Gastrocnemius medialis (tissue), 4 donors: ENCODE measurements around the gene RAB4B.

Experiments
- POLR2A ChIP-seq, 2 donors: fragments of 450-650 bp; IDR thresholded peaks; one replicate each; pipeline ENCODE4 v1.6.1; 2017; ENCODE audit warnings: antibody characterized with exemption in 2 of 2, mild to moderate bottlenecking in 2 of 2, moderate library complexity in 2 of 2
- TF ChIP-seq, protein P1 (sequence below), 5 experiments: fragments of 450-650 bp in 3 of 5; fragments of 200-600 bp in 2 of 5; sonication (generic) in 2 of 5; IDR thresholded peaks in 4 of 5; conservative IDR thresholded peaks in 1 of 5; 1 replicate in 4 of 5; 2 replicates in 1 of 5; pipeline ENCODE4 v1.5.1; 2016 to 2019; ENCODE audit warnings: antibody characterized with exemption in 5 of 5, mild to moderate bottlenecking in 3 of 5, moderate library complexity in 3 of 5

DNA sequence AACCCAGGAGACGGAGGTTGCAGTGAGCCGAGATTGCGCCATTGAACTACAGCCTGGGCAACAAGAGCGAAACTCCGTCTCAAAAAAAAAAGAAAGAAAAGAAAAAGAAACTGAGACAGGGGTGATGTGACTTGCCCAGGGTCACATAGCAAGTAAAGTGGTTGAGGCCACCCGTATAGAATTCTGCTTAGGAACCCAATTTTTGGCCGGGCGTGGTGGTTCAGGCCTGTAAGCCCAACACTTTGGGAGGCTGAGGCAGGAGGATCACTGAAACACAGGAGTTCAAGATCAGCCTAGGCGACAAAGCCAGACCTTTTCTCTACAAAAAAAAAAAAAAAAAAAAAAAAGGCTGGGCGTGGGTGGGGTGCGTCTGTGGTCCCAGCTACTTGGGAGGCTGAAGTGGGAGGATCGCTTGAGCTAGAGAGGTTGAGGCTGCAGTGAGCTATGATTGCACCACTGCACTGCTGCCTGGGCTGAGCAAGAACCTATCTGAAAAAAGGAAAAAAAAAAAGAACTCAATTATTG lies 25.7 kb upstream of the RAB4B start:
- no peak for TF ChIP-seq POLR2A (IDR thresholded peaks at IDR 0.05)
- TF ChIP-seq, protein P1, sequence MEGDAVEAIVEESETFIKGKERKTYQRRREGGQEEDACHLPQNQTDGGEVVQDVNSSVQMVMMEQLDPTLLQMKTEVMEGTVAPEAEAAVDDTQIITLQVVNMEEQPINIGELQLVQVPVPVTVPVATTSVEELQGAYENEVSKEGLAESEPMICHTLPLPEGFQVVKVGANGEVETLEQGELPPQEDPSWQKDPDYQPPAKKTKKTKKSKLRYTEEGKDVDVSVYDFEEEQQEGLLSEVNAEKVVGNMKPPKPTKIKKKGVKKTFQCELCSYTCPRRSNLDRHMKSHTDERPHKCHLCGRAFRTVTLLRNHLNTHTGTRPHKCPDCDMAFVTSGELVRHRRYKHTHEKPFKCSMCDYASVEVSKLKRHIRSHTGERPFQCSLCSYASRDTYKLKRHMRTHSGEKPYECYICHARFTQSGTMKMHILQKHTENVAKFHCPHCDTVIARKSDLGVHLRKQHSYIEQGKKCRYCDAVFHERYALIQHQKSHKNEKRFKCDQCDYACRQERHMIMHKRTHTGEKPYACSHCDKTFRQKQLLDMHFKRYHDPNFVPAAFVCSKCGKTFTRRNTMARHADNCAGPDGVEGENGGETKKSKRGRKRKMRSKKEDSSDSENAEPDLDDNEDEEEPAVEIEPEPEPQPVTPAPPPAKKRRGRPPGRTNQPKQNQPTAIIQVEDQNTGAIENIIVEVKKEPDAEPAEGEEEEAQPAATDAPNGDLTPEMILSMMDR (IDR thresholded peaks at IDR 0.05 in 4 of 5, conservative IDR thresholded peaks at IDR 0.05 in 1 of 5) = no peak
